Adrenal gland (tissue), 5 donors: Measurements from ENCODE around the gene COL23A1.

Source experiments
- POLR2A ChIP-seq, 2 donors: fragments of 450-650 bp; IDR thresholded peaks; one replicate each; pipeline ENCODE4 v1.6.1; 2017; ENCODE audit warnings: antibody characterized with exemption in 2 of 2, mild to moderate bottlenecking in 2 of 2, moderate library complexity in 1 of 2
- TF ChIP-seq, protein P1 (sequence below), 6 experiments: fragments of 450-650 bp in 4 of 6; fragments of 200-600 bp in 2 of 6; sonication (generic) in 1 of 6; IDR thresholded peaks; 1 replicate in 5 of 6; 2 replicates in 1 of 6; pipeline versions ENCODE4 v1.5.1 to v1.8.0; 2016 to 2021; ENCODE audit warnings: antibody characterized with exemption in 6 of 6, mild to moderate bottlenecking in 2 of 6, moderate library complexity in 1 of 6
- donor health status: DM: no; HTN: no; CAD: no.

DNA sequence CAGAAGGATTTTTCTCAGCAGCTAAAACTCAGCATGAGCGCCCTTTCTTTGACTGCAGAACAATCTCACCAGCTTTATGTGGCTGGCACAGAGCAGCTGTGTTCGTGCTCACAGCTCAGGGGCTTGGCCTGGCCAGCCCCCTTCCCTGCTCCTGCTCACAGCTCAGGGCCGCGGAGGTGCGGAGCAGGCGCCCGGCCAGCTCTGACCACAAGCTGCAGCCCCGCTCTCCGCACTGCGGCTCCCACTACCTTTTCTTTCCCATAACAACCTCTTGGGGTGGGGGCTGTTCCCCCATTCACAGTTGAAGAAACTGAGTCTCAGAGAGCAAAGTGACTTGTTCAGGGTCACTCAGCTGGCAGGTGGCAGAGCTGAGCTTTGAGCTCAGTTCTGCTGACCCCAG, 323.6 kb downstream of the COL23A1 start:
- TF ChIP-seq, protein P1, sequence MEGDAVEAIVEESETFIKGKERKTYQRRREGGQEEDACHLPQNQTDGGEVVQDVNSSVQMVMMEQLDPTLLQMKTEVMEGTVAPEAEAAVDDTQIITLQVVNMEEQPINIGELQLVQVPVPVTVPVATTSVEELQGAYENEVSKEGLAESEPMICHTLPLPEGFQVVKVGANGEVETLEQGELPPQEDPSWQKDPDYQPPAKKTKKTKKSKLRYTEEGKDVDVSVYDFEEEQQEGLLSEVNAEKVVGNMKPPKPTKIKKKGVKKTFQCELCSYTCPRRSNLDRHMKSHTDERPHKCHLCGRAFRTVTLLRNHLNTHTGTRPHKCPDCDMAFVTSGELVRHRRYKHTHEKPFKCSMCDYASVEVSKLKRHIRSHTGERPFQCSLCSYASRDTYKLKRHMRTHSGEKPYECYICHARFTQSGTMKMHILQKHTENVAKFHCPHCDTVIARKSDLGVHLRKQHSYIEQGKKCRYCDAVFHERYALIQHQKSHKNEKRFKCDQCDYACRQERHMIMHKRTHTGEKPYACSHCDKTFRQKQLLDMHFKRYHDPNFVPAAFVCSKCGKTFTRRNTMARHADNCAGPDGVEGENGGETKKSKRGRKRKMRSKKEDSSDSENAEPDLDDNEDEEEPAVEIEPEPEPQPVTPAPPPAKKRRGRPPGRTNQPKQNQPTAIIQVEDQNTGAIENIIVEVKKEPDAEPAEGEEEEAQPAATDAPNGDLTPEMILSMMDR (IDR thresholded peaks at IDR 0.05), result no peak
- no peak for TF ChIP-seq POLR2A (IDR thresholded peaks at IDR 0.05)
